ENCODE data around the gene PLVAP. TPM values are rescaled to one million over a fixed set of nuclear protein-coding genes. Genes with fewer than 3 reads are reported as not detected.
A peak's percentile ranks its signal among the peaks of the same experiment; 100 is the strongest.

The PLVAP gene
- total RNA-seq, 1 donor from 2014 or later: 0.84 TPM

GRCh38 chr19:17389957-17390664, 13.0 kb upstream of the PLVAP start:
- Mint-ChIP-seq H3K27me3 (no peaks in the 10 kb centered on the region), H3K4me3 (peak overlapping the region; percentile 86), H3K27ac (no peak overlapping the region), H3K9me3 (no peaks in the 10 kb centered on the region), H3K36me3 (ENCODE audit: low read depth) (no peaks in the 10 kb centered on the region), H3K4me1 (peaks cover 18% of the 10 kb centered on the region)
- ATAC-seq (ENCODE audit: low read depth) (no peak), DNase-seq (no peak)
- TF ChIP-seq CTCF (IDR thresholded peaks at IDR 0.05): no peak
- intact Hi-C loops (cut with micrococcal nuclease): loop anchor here (5.0 kb wide), 2 partner anchors 313 to 613 kb away; partner anchors contain the start of genes HAUS8 and MYO9B
- CTCF ChIA-PET: interaction anchor here (1.6 kb wide), 1 partner anchor 85 kb away, joined by 3 read pairs; no protein-coding TSS in a partner anchor
- POLR2A ChIA-PET: interaction anchor here (0.6 to 2.5 kb wide), 3 partner anchors 15 to 183 kb away, joined by 3 to 7 read pairs (median 5); partner anchors contain the start of genes ANO8 and BST2

- Mint-ChIP-seq H3K4me3 (no peak overlapping the region), H3K36me3 (ENCODE audit: low read depth) (no peaks in the 10 kb centered on the region), H3K27me3 (no peaks in the 10 kb centered on the region), H3K4me1 (peaks cover 14% of the 10 kb centered on the region), H3K27ac (no peak overlapping the region), H3K9me3 (no peaks in the 10 kb centered on the region)
- intact Hi-C loops (cut with micrococcal nuclease): loop anchor here (5.0 kb wide), 1 partner anchor 612 kb away; no protein-coding TSS in a partner anchor
- no peak for DNase-seq
- ChIA-PET CTCF (interaction anchor here (0.6 to 1.9 kb wide), 8 partner anchors 18 to 217 kb away, joined by 3 to 5 read pairs (median 4); partner anchors contain the start of gene TMEM221), POLR2A (interaction anchor here (0.6 to 2.5 kb wide), 5 partner anchors 16 to 937 kb away, joined by 3 to 7 read pairs (median 5); partner anchors contain the start of genes ANO8, BST2 and MVB12A)
- TF ChIP-seq CTCF (IDR thresholded peaks at IDR 0.05): no peak
- ATAC-seq (ENCODE audit: low read depth): no peak
These were observed 12.1 kb upstream of the PLVAP start for GRCh38 chr19:17389288-17389687.

GRCh38 chr19:17385878-17386611, 8.9 kb upstream of the PLVAP start:
- ChIA-PET CTCF (interaction anchor here (0.6 to 2.3 kb wide), 18 partner anchors 10 to 351 kb away, joined by 3 to 22 read pairs (median 4); partner anchors contain the start of genes ANKLE1, DDA1, MRPL34 and MVB12A), POLR2A (interaction anchor here (1.0 to 1.3 kb wide), 3 partner anchors 41 to 93 kb away, joined by 4 to 7 read pairs (median 4); no protein-coding TSS in a partner anchor)
- Mint-ChIP-seq H3K27me3 (no peaks in the 10 kb centered on the region), H3K4me3 (no peak overlapping the region), H3K4me1 (peaks cover 15% of the 10 kb centered on the region), H3K9me3 (no peaks in the 10 kb centered on the region), H3K27ac (no peak overlapping the region), H3K36me3 (ENCODE audit: low read depth) (no peaks in the 10 kb centered on the region)
- peak; percentile 61 for DNase-seq
- intact Hi-C loops (cut with micrococcal nuclease): loop anchor here (1.0 to 5.0 kb wide), 4 partner anchors 40 to 609 kb away; no protein-coding TSS in a partner anchor
- peak; percentile 58 for TF ChIP-seq CTCF (IDR thresholded peaks at IDR 0.05)
- ATAC-seq (ENCODE audit: low read depth): peak; percentile 54

GRCh38 chr19:17380426-17381138, 3.4 kb upstream of the PLVAP start:
- intact Hi-C loops (cut with micrococcal nuclease): no loop called here
- Mint-ChIP-seq H3K27me3 (peaks cover 18% of the 10 kb centered on the region), H3K9me3 (peaks cover 3% of the 10 kb centered on the region), H3K27ac (no peak overlapping the region), H3K4me3 (no peak overlapping the region), H3K36me3 (ENCODE audit: low read depth) (no peaks in the 10 kb centered on the region), H3K4me1 (peaks cover 29% of the 10 kb centered on the region)
- ChIA-PET CTCF (interaction anchor here (1.1 kb wide), 1 partner anchor 69 kb away, joined by 3 read pairs; no protein-coding TSS in a partner anchor), POLR2A (interaction anchor here (0.6 to 0.9 kb wide), 4 partner anchors 14 to 122 kb away, joined by 3 to 6 read pairs (median 4); no protein-coding TSS in a partner anchor)
- TF ChIP-seq CTCF (IDR thresholded peaks at IDR 0.05): no peak
- DNase-seq (no peak), ATAC-seq (ENCODE audit: low read depth) (no peak)
